Sigmoid colon (tissue), 7 donors: Measurements from ENCODE around the gene WDR90. TPM values are rescaled to one million over a fixed set of nuclear protein-coding genes. Genes with fewer than 3 reads are reported as not detected.

Experiments used
- DNase-seq: peaks from one replicate; pipeline ENCODE4 v3.0.0-alpha.2; 2019
- H3K27ac ChIP-seq, 4 donors: fragments of 200-600 bp; sonication (generic); one replicate each; pipeline ENCODE4 v1.5.1; 2016 to 2019; ENCODE audit warnings: mild to moderate bottlenecking in 1 of 4
- H3K27me3 ChIP-seq, 3 donors: fragments of 200-600 bp; sonication (generic); one replicate each; pipeline ENCODE4 v1.5.1; 2019; ENCODE audit warnings: mild to moderate bottlenecking in 1 of 3
- H3K36me3 ChIP-seq, 4 donors: fragments of 200-600 bp; sonication (generic); one replicate each; pipeline ENCODE4 v1.5.1; 2016 to 2019
- H3K4me1 ChIP-seq, 4 donors: fragments of 200-600 bp; sonication (generic); one replicate each; pipeline ENCODE4 v1.5.1; 2017 to 2019
- H3K4me3 ChIP-seq, 4 donors: fragments of 200-600 bp; sonication (generic); one replicate each; pipeline ENCODE4 v1.5.1; 2017 to 2019; ENCODE audit warnings: mild to moderate bottlenecking in 2 of 4, moderate library complexity in 1 of 4
- H3K9me3 ChIP-seq, 4 donors: fragments of 200-600 bp in 3 of 4; sonication (generic) in 3 of 4; one replicate each; pipeline versions ENCODE4 v1.5.1 to v1.6.1; 2013 to 2019
- CTCF ChIP-seq, 4 experiments: fragments of 450-650 bp in 3 of 4; fragments of 200-600 bp in 1 of 4; IDR thresholded peaks; one replicate each; pipeline ENCODE4 v1.5.1; 2016 to 2019; ENCODE audit warnings: antibody characterized with exemption in 4 of 4, mild to moderate bottlenecking in 3 of 4, moderate library complexity in 2 of 4
- EP300 ChIP-seq, 4 donors: sonication (generic); formaldehyde crosslinking; IDR thresholded peaks; one replicate each; pipeline ENCODE4 v1.6.1; 2017; ENCODE audit warnings: antibody characterized with exemption in 4 of 4
- POLR2A ChIP-seq, 2 donors: fragments of 450-650 bp; IDR thresholded peaks; one replicate each; pipeline ENCODE4 v1.6.1; 2016; ENCODE audit warnings: antibody characterized with exemption in 2 of 2, mild to moderate bottlenecking in 2 of 2, moderate library complexity in 2 of 2
- POLR2AphosphoS5 ChIP-seq, 4 donors: sonication (generic); formaldehyde crosslinking; IDR thresholded peaks; one replicate each; pipeline ENCODE4 v1.6.1; 2017; ENCODE audit warnings: antibody characterized with exemption in 4 of 4
- WGBS, 2 donors: extraction: QIAGEN DNeasy Blood & Tissue Kit; methylation state at CpG; one replicate each; pipeline ENCODE4 v1.1.7; 2013; 5-methylcytosine and 5-hydroxymethylcytosine counted together
- intact Hi-C: fragments of 100-400 bp; cut with DNase I; formaldehyde crosslinking; loops from one replicate; pipeline ENCODE4 v1.15.1; 2023
- polyA plus RNA-seq, 3 donors: library from polyadenylated mRNA; stranded (reverse); fragments of 200-250 nt; gene quantifications; one replicate each; pipeline ENCODE4 v1.2.3, GENCODE V29; 2013
- total RNA-seq, 4 donors: library from RNA; depleted of rRNA; stranded (reverse); fragments of >200 nt; gene quantifications; one replicate each; pipeline ENCODE4 v1.1.0, GENCODE V29; 2016
- donor health status: healthy with polysubstance abuse.
- donor health status: Bipolar disorder and iron deficiency.
- donor health status: healthy.

WDR90 gene
- total and polyA plus RNA-seq, 7 donors, result 5.4 to 49.0 (median 10.3) TPM

DNA sequence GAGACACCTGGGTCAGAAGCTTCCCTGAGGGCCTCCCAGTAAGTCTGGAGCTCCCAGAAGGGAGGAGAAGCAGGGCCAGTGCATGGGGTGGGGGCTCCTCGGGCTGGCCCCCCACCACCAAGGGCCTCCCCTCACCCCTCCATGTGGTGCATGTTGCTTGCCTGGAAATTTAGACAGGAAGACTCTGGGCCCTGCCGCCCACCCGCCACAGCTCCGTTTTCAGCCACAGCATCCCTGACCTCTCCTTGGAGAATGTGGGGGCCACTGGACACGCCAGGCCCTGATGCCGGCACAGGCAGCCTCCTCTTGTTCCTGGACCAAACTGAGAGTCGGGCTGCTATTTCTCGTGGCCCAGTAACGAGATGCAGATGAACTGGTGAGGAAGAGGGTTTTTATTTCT is 10.3 kb upstream of the WDR90 start:
- intact Hi-C loops, result no loop called here
- TF ChIP-seq CTCF (IDR thresholded peaks at IDR 0.05) (no peak), EP300 (IDR thresholded peaks at IDR 0.05) (no peak), POLR2A (IDR thresholded peaks at IDR 0.05) (no peak), POLR2AphosphoS5 (IDR thresholded peaks at IDR 0.05) (no peak)
- DNase-seq, result no peak
- H3K4me3 ChIP-seq, result no peak overlapping the region
- no peaks in the 10 kb centered on the region for H3K9me3 ChIP-seq
- H3K27ac ChIP-seq, result no peak overlapping the region
- H3K36me3 ChIP-seq, result peaks cover 0 to 8% (median 6%) of the 10 kb centered on the region in 4 donors
- no peaks in the 10 kb centered on the region for H3K27me3 ChIP-seq
- peaks cover 0 to 54% (median 42%) of the 10 kb centered on the region in 4 donors for H3K4me1 ChIP-seq
- WGBS, 2 donors, result 85 to 86% methylated on average over 9 of the region's 9 CpGs

- peaks cover 0 to 41% (median 31%) of the 10 kb centered on the region in 4 donors for H3K4me1 ChIP-seq
Observed at GRCh38 chr16:640614-641013, 8.6 kb upstream of the WDR90 start.

DNA sequence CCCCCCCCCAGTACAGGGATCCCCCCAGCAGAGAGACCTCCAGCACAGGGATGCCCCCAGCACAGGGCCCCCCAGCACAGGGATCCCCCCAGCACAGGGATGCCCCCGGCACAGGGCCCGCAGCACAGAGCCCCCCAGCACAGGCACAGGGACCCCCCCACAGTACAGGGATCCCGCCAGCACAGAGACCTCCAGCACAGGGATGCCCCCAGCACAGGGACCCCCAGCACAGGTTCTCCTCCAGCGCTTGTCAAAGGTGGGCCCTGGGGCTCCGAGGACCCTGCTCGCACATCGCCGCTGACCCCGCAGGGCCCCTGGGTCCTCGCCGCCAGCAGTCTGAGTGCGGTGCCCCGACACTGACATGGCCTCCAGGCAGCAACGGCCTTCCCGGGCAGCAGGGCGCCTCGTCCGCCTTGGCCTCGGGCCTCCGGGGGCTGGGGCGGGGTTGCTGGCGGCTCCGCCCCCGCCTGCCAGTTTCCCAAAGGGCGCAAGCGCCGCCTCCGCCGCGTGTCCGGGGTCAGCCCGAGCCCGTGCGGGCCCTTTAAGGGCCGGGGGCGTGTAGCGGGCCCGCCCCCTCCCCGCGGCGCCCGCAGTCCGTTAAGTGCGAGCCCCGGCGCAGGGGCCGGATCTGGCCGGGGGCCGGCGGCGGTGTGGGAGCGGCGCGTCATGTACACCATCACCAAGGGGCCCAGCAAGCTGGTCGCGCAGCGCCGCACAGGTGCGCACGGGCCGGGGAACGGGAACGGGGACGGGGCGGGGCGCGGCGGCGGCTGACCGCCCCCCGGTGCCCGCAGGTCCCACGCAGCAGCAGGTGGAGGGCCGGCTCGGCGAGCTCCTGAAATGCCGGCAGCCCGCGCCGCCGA is 7.6 kb upstream of the WDR90 start, which contains the start of gene MCRIP2:
TSS of gene MCRIP2 (plus strand) at position 503 of the 863 bp plus-strand sequence. CDS start at position 667, 164 bp downstream.
- peak within 1 kb of the TSS; percentile 49 to 93 (median 84) for H3K4me3 ChIP-seq
- peak; percentile 91 for DNase-seq
- WGBS, 2 donors, result 1 to 2% methylated on average over 81 of the region's 81 CpGs
- peak within 1 kb of the TSS; percentile 81 to 91 (median 90) for H3K27ac ChIP-seq
- no peaks in the 10 kb centered on the region for H3K9me3 ChIP-seq
- intact Hi-C loops, result loop anchor here (1.0 kb wide), 1 partner anchor 19 kb away; no protein-coding TSS in a partner anchor
- H3K4me1 ChIP-seq, result peaks cover 0 to 38% (median 31%) of the 10 kb centered on the region in 4 donors
- H3K27me3 ChIP-seq, result no peaks in the 10 kb centered on the region
- TF ChIP-seq CTCF (IDR thresholded peaks at IDR 0.05) (no peak), POLR2AphosphoS5 (IDR thresholded peaks at IDR 0.05) (peak; percentile 23 to 93 (median 61)), POLR2A (IDR thresholded peaks at IDR 0.05) (peak; percentile 41 to 65), EP300 (IDR thresholded peaks at IDR 0.05) (no peak)
- no peaks in the 10 kb centered on the region for H3K36me3 ChIP-seq

More at GRCh38 chr16:640614-641013, 8.6 kb upstream of the WDR90 start:
- intact Hi-C loops, result no loop called here
- Histone ChIP-seq H3K27ac (peak overlapping the region; percentile 81 to 91 (median 90)), H3K9me3 (no peaks in the 10 kb centered on the region), H3K36me3 (no peaks in the 10 kb centered on the region), H3K27me3 (no peaks in the 10 kb centered on the region), H3K4me3 (peak overlapping the region in 1 of 4 donors; percentile 90)
- no peak for DNase-seq
- 78 to 95% methylated on average over 5 of the region's 5 CpGs for WGBS, 2 donors
- TF ChIP-seq POLR2AphosphoS5 (IDR thresholded peaks at IDR 0.05) (no peak), EP300 (IDR thresholded peaks at IDR 0.05) (no peak), POLR2A (IDR thresholded peaks at IDR 0.05) (no peak), CTCF (IDR thresholded peaks at IDR 0.05) (no peak)

GRCh38 chr16:642189-643049 is 6.7 kb upstream of the WDR90 start:
- Histone ChIP-seq H3K27me3 (no peaks in the 10 kb centered on the region), H3K4me3 (peak overlapping the region; percentile 49 to 93 (median 84)), H3K9me3 (no peaks in the 10 kb centered on the region), H3K4me1 (peaks cover 0 to 43% (median 33%) of the 10 kb centered on the region in 4 donors), H3K36me3 (no peaks in the 10 kb centered on the region), H3K27ac (peak overlapping the region; percentile 81 to 91 (median 90))
- 2 to 6% methylated on average over 72 of the region's 72 CpGs for WGBS, 2 donors
- TF ChIP-seq POLR2AphosphoS5 (IDR thresholded peaks at IDR 0.05) (peak in 2 of 4 donors; percentile 7 to 33), POLR2A (IDR thresholded peaks at IDR 0.05) (no peak), CTCF (IDR thresholded peaks at IDR 0.05) (no peak), EP300 (IDR thresholded peaks at IDR 0.05) (no peak)
- peak; percentile 84 for DNase-seq
- intact Hi-C loops, result loop anchor here (1.0 kb wide), 1 partner anchor 18 kb away; no protein-coding TSS in a partner anchor
